Right lobe of liver (tissue), 6 donors: ENCODE measurements around the gene DTWD1. TPM values are rescaled to one million over a fixed set of nuclear protein-coding genes. Genes with fewer than 3 reads are reported as not detected.
"Not testable (repeated sequence)": the region's sequence is repeated elsewhere in the genome, so short reads cannot be mapped to it uniquely, and the experiment has no call there.

Experiments
- ATAC-seq, 4 donors: fragments of 200-7000 bp; cut with Tn5 transposase; one replicate each; pipeline ENCODE4 v1.9.1; 2020; ENCODE audit warnings: mild to moderate bottlenecking in 4 of 4, moderate library complexity in 4 of 4
- DNase-seq, 3 donors: peaks; one replicate each; pipeline ENCODE4 v3.0.0-alpha.2; 2020
- H3K27ac ChIP-seq, 3 donors: fragments of 200-600 bp; one replicate each; pipeline ENCODE4 v1.8.0; 2022
- H3K27me3 ChIP-seq, 2 donors: fragments of 200-600 bp; one replicate each; pipeline ENCODE4 v1.8.0; 2022
- H3K36me3 ChIP-seq, 4 donors: fragments of 200-600 bp; sonication (generic) in 1 of 4; one replicate each; pipeline versions ENCODE4 v1.5.1 to v1.8.0; 2017 to 2022; ENCODE audit warnings: control low read depth in 1 of 4
- H3K4me1 ChIP-seq, 4 donors: fragments of 200-600 bp; sonication (generic) in 1 of 4; one replicate each; pipeline versions ENCODE4 v1.5.1 to v1.8.0; 2017 to 2022; ENCODE audit warnings: control low read depth in 1 of 4
- H3K4me3 ChIP-seq, 3 donors: fragments of 200-600 bp; one replicate each; pipeline ENCODE4 v1.8.0; 2022
- H3K9me3 ChIP-seq, 4 donors: fragments of 200-600 bp; sonication (generic) in 1 of 4; one replicate each; pipeline versions ENCODE4 v1.5.1 to v1.8.0; 2017 to 2022; ENCODE audit warnings: control low read depth in 1 of 4
- POLR2A ChIP-seq: fragments of 450-650 bp; IDR thresholded peaks from one replicate; pipeline ENCODE4 v1.6.1; 2017; ENCODE audit warnings: antibody characterized with exemption, mild to moderate bottlenecking
- WGBS: methylation state at CpG from one replicate; pipeline ENCODE4 v1.1.6; 2018; ENCODE audit warnings: low coverage, low lambda C conversion rate; ENCODE audit not compliant: insufficient coverage; ENCODE audit errors: missing lambda C conversion rate; 5-methylcytosine and 5-hydroxymethylcytosine counted together
- intact Hi-C, 2 donors: fragments of 100-400 bp; cut with DNase I; formaldehyde crosslinking; loops; one replicate each; pipeline versions ENCODE4 v1.11.2 to v1.14.1; 2022
- total RNA-seq, 6 experiments: library from RNA; depleted of rRNA in 2 of 6; stranded (reverse); fragments of >200 nt in 2 of 6; fragmentation: NEBNext Ultra II Directional in 3 of 6; extraction: Animal tissue kit (Norgen Biotek cat#: 25700) in 3 of 6; gene quantifications; one replicate each; pipeline versions ENCODE4 v1.1.0 to v1.2.4, GENCODE V29; 2016 to 2023
- TF ChIP-seq, protein P1 (sequence below), 4 donors: fragments of 200-600 bp in 3 of 4; fragments of 450-650 bp in 1 of 4; IDR thresholded peaks; one replicate each; pipeline versions ENCODE4 v1.5.1 to v1.8.0; 2016 to 2022; ENCODE audit warnings: antibody characterized with exemption in 4 of 4, mild to moderate bottlenecking in 2 of 4
- donor health status: DM: no; HTN: yes; CAD: no.
- donor health status: DM: no; HTN: no; CAD: no.
- donor health status: DM: no; HTN: no; CAD: no.
- donor health status: DM: no; HTN: yes; CAD: no.
- donor health status: DM: no; HTN: yes; CAD: no.

Gene DTWD1
- total RNA-seq, 6 experiments from 2014 or later, result 7.5 to 11.7 (median 8.9) TPM

DNA sequence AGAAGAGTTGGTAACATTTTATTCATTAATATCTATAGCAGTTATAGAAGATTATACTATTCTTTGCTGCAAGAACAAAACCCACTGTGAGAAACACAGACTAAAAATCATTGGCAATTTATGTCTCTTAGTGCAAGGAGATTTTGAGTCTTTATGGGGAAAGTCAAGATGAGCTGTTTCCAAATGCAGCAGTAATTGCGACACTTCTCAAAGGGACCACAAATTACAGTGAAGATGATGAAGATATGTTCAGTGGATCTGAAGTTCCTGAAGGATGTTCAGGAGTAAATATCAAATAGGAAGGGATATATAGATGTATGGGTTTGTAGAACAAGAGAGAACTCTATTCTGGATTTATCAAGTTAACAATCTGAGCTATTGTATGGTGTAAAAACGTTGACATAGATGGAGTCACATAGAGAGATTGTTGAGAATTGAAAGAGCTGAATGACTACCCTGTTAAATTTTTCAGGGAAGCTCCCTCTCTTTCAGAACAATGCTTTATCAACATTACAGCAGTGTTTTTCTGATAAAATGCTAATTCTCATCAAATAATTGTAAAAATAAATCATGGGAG is 71.8 kb downstream of the DTWD1 start:
- TF ChIP-seq POLR2A, result no peak
- TF ChIP-seq, protein P1, sequence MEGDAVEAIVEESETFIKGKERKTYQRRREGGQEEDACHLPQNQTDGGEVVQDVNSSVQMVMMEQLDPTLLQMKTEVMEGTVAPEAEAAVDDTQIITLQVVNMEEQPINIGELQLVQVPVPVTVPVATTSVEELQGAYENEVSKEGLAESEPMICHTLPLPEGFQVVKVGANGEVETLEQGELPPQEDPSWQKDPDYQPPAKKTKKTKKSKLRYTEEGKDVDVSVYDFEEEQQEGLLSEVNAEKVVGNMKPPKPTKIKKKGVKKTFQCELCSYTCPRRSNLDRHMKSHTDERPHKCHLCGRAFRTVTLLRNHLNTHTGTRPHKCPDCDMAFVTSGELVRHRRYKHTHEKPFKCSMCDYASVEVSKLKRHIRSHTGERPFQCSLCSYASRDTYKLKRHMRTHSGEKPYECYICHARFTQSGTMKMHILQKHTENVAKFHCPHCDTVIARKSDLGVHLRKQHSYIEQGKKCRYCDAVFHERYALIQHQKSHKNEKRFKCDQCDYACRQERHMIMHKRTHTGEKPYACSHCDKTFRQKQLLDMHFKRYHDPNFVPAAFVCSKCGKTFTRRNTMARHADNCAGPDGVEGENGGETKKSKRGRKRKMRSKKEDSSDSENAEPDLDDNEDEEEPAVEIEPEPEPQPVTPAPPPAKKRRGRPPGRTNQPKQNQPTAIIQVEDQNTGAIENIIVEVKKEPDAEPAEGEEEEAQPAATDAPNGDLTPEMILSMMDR (IDR thresholded peaks at IDR 0.05), result no peak
- Histone ChIP-seq H3K4me3 (no peak overlapping the region), H3K27ac (no peak overlapping the region), H3K4me1 (no peaks in the 10 kb centered on the region), H3K36me3 (no peaks in the 10 kb centered on the region), H3K9me3 (no peaks in the 10 kb centered on the region), H3K27me3 (no peaks in the 10 kb centered on the region)
- ATAC-seq (no peak), DNase-seq (no peak)
- intact Hi-C loops, result no loop called here
- 57% methylated on average over 2 of the region's 2 CpGs for WGBS

DNA sequence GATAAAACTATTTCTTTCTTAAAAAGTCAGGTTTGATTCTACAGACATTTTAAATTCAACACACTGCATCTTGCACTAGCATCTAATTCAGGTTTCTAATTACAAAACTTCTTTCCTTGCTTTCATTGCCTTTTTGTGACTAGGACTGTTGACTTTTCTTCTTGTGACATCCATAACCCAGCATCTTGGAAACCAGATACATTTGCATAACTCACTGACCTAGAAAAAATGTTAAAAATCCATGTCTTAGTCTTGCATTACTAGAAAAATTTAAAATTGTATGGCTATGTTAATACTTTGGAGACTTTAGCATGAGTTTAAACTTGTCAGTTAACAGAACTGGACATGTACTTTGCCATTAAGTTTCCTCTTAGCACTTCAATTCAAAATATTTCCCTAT is 72.7 kb downstream of the DTWD1 start:
- no peaks in the 10 kb centered on the region for H3K27me3 ChIP-seq
- no peaks in the 10 kb centered on the region for H3K9me3 ChIP-seq
- no peak for ATAC-seq
- no peak for DNase-seq
- intact Hi-C loops, result no loop called here
- H3K36me3 ChIP-seq, result no peaks in the 10 kb centered on the region
- no peak overlapping the region for H3K4me3 ChIP-seq
- H3K4me1 ChIP-seq, result no peaks in the 10 kb centered on the region
- no peak overlapping the region for H3K27ac ChIP-seq
- TF ChIP-seq POLR2A, result no peak
- TF ChIP-seq, protein P1 (IDR thresholded peaks at IDR 0.05), result no peak

DNA sequence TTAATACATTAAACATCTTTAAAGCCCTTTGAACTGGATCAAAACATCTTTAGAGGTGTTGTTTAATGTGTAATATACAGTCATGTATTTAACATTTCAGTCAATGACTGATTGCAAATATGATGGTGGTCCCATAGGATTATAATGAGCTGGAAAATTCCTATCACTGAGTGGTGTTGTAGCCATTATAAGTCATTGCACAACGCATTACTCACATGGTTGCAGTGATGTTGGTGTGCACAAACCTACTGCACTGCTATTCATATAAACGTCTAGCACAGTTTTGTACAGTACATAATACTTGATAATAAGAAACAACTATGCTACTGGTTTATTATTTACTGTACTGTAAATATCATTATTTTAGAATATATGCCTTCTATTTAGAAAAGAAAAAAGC is 75.6 kb downstream of the DTWD1 start:
- H3K27ac ChIP-seq, result no peak overlapping the region
- TF ChIP-seq, protein P1 (IDR thresholded peaks at IDR 0.05), result no peak
- no peak for TF ChIP-seq POLR2A
- no peaks in the 10 kb centered on the region for H3K9me3 ChIP-seq
- WGBS, result 78% methylated on average over 2 of the region's 2 CpGs
- H3K36me3 ChIP-seq, result no peaks in the 10 kb centered on the region
- ATAC-seq (no peak), DNase-seq (no peak)
- no peak overlapping the region for H3K4me3 ChIP-seq
- H3K4me1 ChIP-seq, result no peaks in the 10 kb centered on the region
- intact Hi-C loops, result no loop called here
- no peaks in the 10 kb centered on the region for H3K27me3 ChIP-seq

DNA sequence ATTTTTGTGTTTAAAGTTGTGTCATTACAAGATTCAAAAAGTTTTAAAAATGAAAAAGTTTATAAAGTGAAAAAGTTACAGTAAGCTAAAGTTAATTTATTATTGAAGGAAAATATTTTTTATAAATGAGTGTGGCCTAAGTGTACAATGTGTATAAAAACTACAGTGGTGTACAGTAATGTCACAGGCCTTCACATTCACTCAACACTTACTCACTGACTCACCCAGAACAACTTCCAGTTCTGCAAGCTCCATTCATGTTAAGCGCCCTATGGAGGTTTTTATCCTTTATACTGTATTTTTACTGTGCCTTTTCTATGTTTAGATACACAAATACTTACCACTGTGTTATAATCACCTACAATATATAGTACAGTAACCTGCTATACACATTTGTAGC is 76.3 kb downstream of the DTWD1 start:
- WGBS, result 100% methylated on average over 1 of the region's 1 CpG
- DNase-seq (no peak), ATAC-seq (no peak)
- Histone ChIP-seq H3K27me3 (no peaks in the 10 kb centered on the region), H3K4me3 (no peak overlapping the region), H3K27ac (no peak overlapping the region), H3K36me3 (no peaks in the 10 kb centered on the region), H3K9me3 (no peaks in the 10 kb centered on the region), H3K4me1 (no peaks in the 10 kb centered on the region)
- intact Hi-C loops, result no loop called here
- no peak for TF ChIP-seq POLR2A
- TF ChIP-seq, protein P1 (IDR thresholded peaks at IDR 0.05), result no peak

DNA sequence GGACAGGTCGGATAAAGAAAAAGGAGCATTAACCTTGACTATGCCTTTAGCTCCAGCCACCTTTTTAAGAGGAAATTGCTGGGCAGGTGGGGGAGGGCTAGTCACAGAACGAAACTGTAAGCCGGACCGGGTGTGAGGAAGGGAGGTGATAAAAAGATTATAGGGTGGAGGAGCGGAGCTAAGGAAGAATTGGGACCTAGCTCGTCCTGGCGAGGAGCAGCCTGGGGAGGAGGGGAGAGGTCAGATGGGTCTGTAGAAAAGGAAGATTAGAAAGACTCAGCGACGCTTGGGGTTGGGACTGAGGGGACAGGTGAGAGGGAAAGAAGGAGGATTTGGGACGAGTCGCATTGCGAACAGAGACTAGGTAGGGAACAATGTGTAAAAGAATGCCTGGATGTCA is 82.1 kb downstream of the DTWD1 start:
- intact Hi-C loops, ATAC-seq, H3K36me3 ChIP-seq, H3K4me1 ChIP-seq, DNase-seq, H3K9me3 ChIP-seq, H3K27me3 ChIP-seq, H3K27ac ChIP-seq, H3K4me3 ChIP-seq: not testable (repeated sequence)
- 62% methylated on average over 10 of the region's 12 CpGs for WGBS

Other genes with a start within 250 kb of the DTWD1 start
- gene FGF7, start 197.8 kb upstream of the DTWD1 start, total RNA-seq, result 1 to 10 TPM in 1 of 6 experiments, under 1 TPM in 5; 0.09 to 1.0 (median 0.36) TPM
- 1 to 10 TPM; 1.3 to 3.2 (median 2.0) TPM for gene FAM227B, start 230 bp upstream of the DTWD1 start, total RNA-seq